Activated CD4-positive, alpha-beta memory T cell treated with anti-CD3 and anti-CD28 coated beads for 36 hours (primary cell): Measurements from ENCODE around the gene TMEM182. TPM values are rescaled to one million over a fixed set of nuclear protein-coding genes. Genes with fewer than 3 reads are reported as not detected.

ENCODE experiments used
- CTCF ChIA-PET: fragments of 350-600 bp; sonication (Branson Sonifier 250); formaldehyde crosslinking; loops from one replicate; lab custom pipeline; 2021; ENCODE audit warnings: antibody characterized with exemption, inconsistent platforms; lab: Charles Lee
- POLR2A ChIA-PET: fragments of 350-600 bp; sonication (Branson Sonifier 250); formaldehyde crosslinking; loops from one replicate; lab custom pipeline; 2021; ENCODE audit warnings: antibody characterized with exemption; lab: Charles Lee
- DNase-seq: peaks from one replicate; pipeline ENCODE4 v3.0.0-alpha.2; 2020
- H3K27ac Mint-ChIP-seq: one replicate; pipeline ENCODE4 v1.8.0; 2021; ENCODE audit warnings: mixed read lengths
- H3K27me3 Mint-ChIP-seq: one replicate; pipeline ENCODE4 v1.8.0; 2021; ENCODE audit warnings: mixed read lengths
- H3K36me3 Mint-ChIP-seq: one replicate; pipeline ENCODE4 v1.8.0; 2021; ENCODE audit warnings: mixed read lengths
- H3K4me1 Mint-ChIP-seq: one replicate; pipeline ENCODE4 v1.8.0; 2021; ENCODE audit warnings: low read depth, mixed read lengths
- H3K4me3 Mint-ChIP-seq: one replicate; pipeline ENCODE4 v1.8.0; 2021; ENCODE audit warnings: mild to moderate bottlenecking, mixed read lengths
- H3K9me3 Mint-ChIP-seq: one replicate; pipeline ENCODE4 v1.8.0; 2021; ENCODE audit warnings: mixed read lengths
- intact Hi-C: fragments of 100-400 bp; cut with micrococcal nuclease; formaldehyde crosslinking; loops from one replicate; pipeline ENCODE4 v1.15.1; 2023
- total RNA-seq, 2 experiments: library from RNA; stranded (reverse); gene quantifications; one replicate each; pipeline ENCODE4 v1.2.3, GENCODE V29; 2021

Gene TMEM182
- total RNA-seq, 2 experiments from 2014 or later, result 3.8 to 5.8 TPM

GRCh38 chr2:102771114-102771513 is 9.3 kb downstream of the TMEM182 start:
- intact Hi-C loops, result no loop called here
- CTCF ChIA-PET, result no interaction called here
- POLR2A ChIA-PET, result no interaction called here
- Mint-ChIP-seq H3K4me1 (no peaks in the 10 kb centered on the region), H3K9me3 (no peaks in the 10 kb centered on the region), H3K36me3 (peaks cover 13% of the 10 kb centered on the region), H3K27ac (no peak overlapping the region), H3K4me3 (no peak overlapping the region), H3K27me3 (no peaks in the 10 kb centered on the region)
- DNase-seq, result no peak

DNA sequence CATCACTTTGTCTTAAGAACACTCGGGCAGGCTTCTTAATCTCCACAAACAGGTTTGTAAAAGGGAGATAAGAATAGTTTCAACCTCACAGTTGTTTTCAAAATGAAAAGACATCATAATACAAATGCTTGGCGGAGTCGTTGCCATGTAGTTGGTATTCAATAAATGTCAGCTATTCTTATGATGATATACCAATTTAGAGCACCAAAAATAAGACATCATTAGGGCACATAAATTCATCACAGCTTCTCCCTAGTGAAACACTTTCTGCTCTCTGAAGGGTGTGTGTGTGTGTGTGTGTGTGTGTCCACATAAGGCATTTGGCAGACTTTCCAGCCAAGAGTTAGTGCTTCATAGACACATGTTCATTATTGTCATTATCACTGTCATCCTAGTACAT is 10.8 kb downstream of the TMEM182 start:
- no peaks in the 10 kb centered on the region for H3K27me3 Mint-ChIP-seq
- H3K9me3 Mint-ChIP-seq, result no peaks in the 10 kb centered on the region
- no peak overlapping the region for H3K27ac Mint-ChIP-seq
- H3K4me1 Mint-ChIP-seq, result no peaks in the 10 kb centered on the region
- POLR2A ChIA-PET, result no interaction called here
- peaks cover 15% of the 10 kb centered on the region for H3K36me3 Mint-ChIP-seq
- no peak overlapping the region for H3K4me3 Mint-ChIP-seq
- CTCF ChIA-PET, result interaction anchor here (2.1 kb wide), 1 partner anchor 20 kb away, joined by 12 read pairs; no protein-coding TSS in a partner anchor
- no peak for DNase-seq
- intact Hi-C loops, result no loop called here

DNA sequence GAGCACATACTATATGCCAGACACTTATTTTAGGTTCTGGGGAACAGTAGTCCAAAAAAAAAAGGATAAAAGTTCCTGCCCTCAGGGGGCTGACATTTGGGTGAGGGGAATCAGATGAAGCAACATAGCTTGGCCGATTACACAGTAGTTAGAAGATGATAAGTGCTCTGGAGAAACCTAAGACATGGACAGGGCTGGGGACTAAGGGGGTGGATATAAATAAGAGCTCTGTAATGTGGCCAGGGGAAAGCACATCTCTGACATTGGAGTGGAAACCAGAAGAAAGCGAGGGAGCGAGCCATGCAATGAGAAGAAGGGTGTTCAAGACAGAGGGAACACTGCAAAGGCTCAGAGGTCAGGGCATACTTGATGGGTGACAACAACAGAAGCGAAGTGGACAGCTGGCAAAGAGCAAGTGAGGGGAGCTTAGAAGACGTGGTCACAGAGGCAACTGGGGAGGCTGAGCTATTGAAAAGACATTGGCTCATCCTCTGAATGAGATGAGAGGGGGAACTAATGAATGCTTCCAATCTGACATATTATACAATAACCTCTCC is 11.4 kb downstream of the TMEM182 start:
- Mint-ChIP-seq H3K9me3 (no peaks in the 10 kb centered on the region), H3K27ac (no peak overlapping the region), H3K27me3 (no peaks in the 10 kb centered on the region), H3K4me3 (no peak overlapping the region), H3K4me1 (no peaks in the 10 kb centered on the region), H3K36me3 (peaks cover 13% of the 10 kb centered on the region)
- POLR2A ChIA-PET, result no interaction called here
- DNase-seq, result no peak
- intact Hi-C loops, result no loop called here
- CTCF ChIA-PET, result interaction anchor here (0.7 to 2.1 kb wide), 2 partner anchors 8 to 20 kb away, joined by 5 to 12 read pairs; no protein-coding TSS in a partner anchor

- CTCF ChIA-PET, result interaction anchor here (0.9 to 1.0 kb wide), 2 partner anchors 28 to 61 kb away, joined by 3 to 4 read pairs; no protein-coding TSS in a partner anchor
- no peak overlapping the region for H3K27ac Mint-ChIP-seq
Measured at GRCh38 chr2:102778260-102778659, 16.4 kb downstream of the TMEM182 start.

GRCh38 chr2:102780467-102780866 is 18.6 kb downstream of the TMEM182 start:
- Mint-ChIP-seq H3K27ac (no peak overlapping the region), H3K4me3 (no peak overlapping the region), H3K27me3 (no peaks in the 10 kb centered on the region), H3K36me3 (peaks cover 8% of the 10 kb centered on the region), H3K4me1 (no peaks in the 10 kb centered on the region), H3K9me3 (no peaks in the 10 kb centered on the region)
- CTCF ChIA-PET, result interaction anchor here (0.6 to 1.9 kb wide), 3 partner anchors 7 to 27 kb away, joined by 5 to 6 read pairs (median 5); no protein-coding TSS in a partner anchor
- POLR2A ChIA-PET, result no interaction called here
- intact Hi-C loops, result no loop called here
- DNase-seq, result no peak

More at GRCh38 chr2:102778260-102778659, 16.4 kb downstream of the TMEM182 start:
- intact Hi-C loops, result no loop called here
- no peak for DNase-seq
- Mint-ChIP-seq H3K36me3 (peaks cover 8% of the 10 kb centered on the region), H3K4me3 (no peak overlapping the region), H3K4me1 (no peaks in the 10 kb centered on the region), H3K27me3 (no peaks in the 10 kb centered on the region), H3K9me3 (no peaks in the 10 kb centered on the region)
- POLR2A ChIA-PET, result no interaction called here

DNA sequence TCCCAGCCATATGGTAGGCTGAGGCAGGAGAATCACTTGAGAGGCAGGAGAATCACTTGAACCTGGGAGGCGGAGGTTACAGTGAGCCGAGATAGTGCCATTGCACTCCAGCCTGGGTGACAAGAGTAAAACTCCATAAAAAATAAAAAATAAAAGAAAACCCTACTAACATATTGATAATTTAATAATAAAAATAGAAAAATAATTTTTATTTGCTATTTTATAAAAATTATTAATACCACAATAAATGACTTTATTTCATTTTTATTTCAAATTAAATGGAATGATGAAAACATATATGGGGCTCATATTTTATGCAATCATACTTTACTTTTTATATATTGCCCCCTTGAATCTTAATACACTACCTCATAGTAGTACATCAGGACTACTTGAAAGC is 20.4 kb downstream of the TMEM182 start:
- DNase-seq, result no peak
- Mint-ChIP-seq H3K27ac (no peak overlapping the region), H3K4me3 (no peak overlapping the region), H3K27me3 (no peaks in the 10 kb centered on the region), H3K36me3 (peaks cover 4% of the 10 kb centered on the region), H3K9me3 (no peaks in the 10 kb centered on the region), H3K4me1 (no peaks in the 10 kb centered on the region)
- POLR2A ChIA-PET, result no interaction called here
- intact Hi-C loops, result no loop called here
- CTCF ChIA-PET, result interaction anchor here (3.0 kb wide), 1 partner anchor 28 kb away, joined by 16 read pairs; no protein-coding TSS in a partner anchor

DNA sequence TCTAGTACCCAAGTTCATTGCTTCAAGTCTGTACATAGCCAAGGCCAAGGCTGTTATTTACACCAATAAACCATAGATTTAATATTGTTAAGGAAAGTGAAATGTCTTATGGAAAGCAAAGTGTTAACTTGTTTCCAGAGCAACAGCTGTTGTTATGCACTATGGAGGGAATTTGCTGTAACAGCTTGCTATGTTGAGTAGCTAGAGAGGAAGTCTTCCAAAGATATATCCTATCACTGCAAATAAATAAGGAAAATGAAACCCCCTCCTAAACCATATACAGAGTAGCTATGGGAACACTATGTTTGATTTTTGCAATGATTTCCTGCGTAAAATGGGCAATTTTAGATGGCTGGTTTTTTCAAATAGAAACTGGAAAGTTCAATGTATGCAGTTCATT is 21.1 kb downstream of the TMEM182 start:
- ChIA-PET POLR2A (no interaction called here), CTCF (interaction anchor here (3.0 kb wide), 1 partner anchor 29 kb away, joined by 16 read pairs; no protein-coding TSS in a partner anchor)
- no peak overlapping the region for H3K4me3 Mint-ChIP-seq
- H3K4me1 Mint-ChIP-seq, result no peaks in the 10 kb centered on the region
- no peaks in the 10 kb centered on the region for H3K27me3 Mint-ChIP-seq
- no peaks in the 10 kb centered on the region for H3K9me3 Mint-ChIP-seq
- intact Hi-C loops, result no loop called here
- no peak for DNase-seq
- H3K27ac Mint-ChIP-seq, result no peak overlapping the region
- peaks cover 4% of the 10 kb centered on the region for H3K36me3 Mint-ChIP-seq

- H3K4me3 Mint-ChIP-seq, result no peak overlapping the region
- DNase-seq, result no peak
- POLR2A ChIA-PET, result no interaction called here
- no peaks in the 10 kb centered on the region for H3K27me3 Mint-ChIP-seq
- H3K4me1 Mint-ChIP-seq, result no peaks in the 10 kb centered on the region
- H3K36me3 Mint-ChIP-seq, result peaks cover 4% of the 10 kb centered on the region
- CTCF ChIA-PET, result interaction anchor here (3.0 kb wide), 1 partner anchor 30 kb away, joined by 16 read pairs; no protein-coding TSS in a partner anchor
- H3K27ac Mint-ChIP-seq, result no peak overlapping the region
- intact Hi-C loops, result no loop called here
- no peaks in the 10 kb centered on the region for H3K9me3 Mint-ChIP-seq
Measured at GRCh38 chr2:102783506-102784183, 21.8 kb downstream of the TMEM182 start.

GRCh38 chr2:102784940-102785339 is 23.1 kb downstream of the TMEM182 start:
- Mint-ChIP-seq H3K4me3 (no peak overlapping the region), H3K9me3 (no peaks in the 10 kb centered on the region), H3K27ac (no peak overlapping the region), H3K27me3 (no peaks in the 10 kb centered on the region), H3K36me3 (peaks cover 2% of the 10 kb centered on the region), H3K4me1 (no peaks in the 10 kb centered on the region)
- ChIA-PET POLR2A (no interaction called here), CTCF (interaction anchor here (3.0 kb wide), 1 partner anchor 31 kb away, joined by 16 read pairs; no protein-coding TSS in a partner anchor)
- intact Hi-C loops, result no loop called here
- DNase-seq, result no peak

GRCh38 chr2:102788216-102788884 is 26.5 kb downstream of the TMEM182 start:
- H3K27me3 Mint-ChIP-seq, result no peaks in the 10 kb centered on the region
- intact Hi-C loops, result no loop called here
- no peak overlapping the region for H3K4me3 Mint-ChIP-seq
- no peak for DNase-seq
- H3K9me3 Mint-ChIP-seq, result no peaks in the 10 kb centered on the region
- POLR2A ChIA-PET, result no interaction called here
- no peak overlapping the region for H3K27ac Mint-ChIP-seq
- H3K36me3 Mint-ChIP-seq, result no peaks in the 10 kb centered on the region
- H3K4me1 Mint-ChIP-seq, result no peaks in the 10 kb centered on the region
- CTCF ChIA-PET, result interaction anchor here (1.4 kb wide), 1 partner anchor 18 kb away, joined by 4 read pairs; no protein-coding TSS in a partner anchor

DNA sequence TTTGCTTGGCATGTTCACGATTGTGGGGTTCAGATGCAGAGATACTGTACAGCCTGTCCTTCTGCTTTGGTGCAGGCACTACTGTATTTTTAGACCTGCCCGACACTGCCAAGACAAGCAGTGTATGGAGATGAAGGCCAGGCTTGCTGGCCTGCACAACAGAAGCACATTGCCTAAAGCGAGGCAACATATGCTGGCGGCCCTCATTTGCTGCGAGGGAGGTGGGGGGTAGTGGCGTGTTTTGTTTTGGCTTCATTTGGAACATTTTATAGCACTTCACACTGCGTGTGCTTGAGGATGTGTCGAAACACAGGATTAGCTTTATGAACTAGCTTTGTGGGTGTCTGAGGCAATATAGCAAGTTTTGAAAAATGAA is 27.0 kb downstream of the TMEM182 start:
- intact Hi-C loops, result no loop called here
- Mint-ChIP-seq H3K9me3 (no peaks in the 10 kb centered on the region), H3K4me3 (no peak overlapping the region), H3K27ac (no peak overlapping the region), H3K27me3 (no peaks in the 10 kb centered on the region), H3K36me3 (no peaks in the 10 kb centered on the region), H3K4me1 (no peaks in the 10 kb centered on the region)
- CTCF ChIA-PET, result interaction anchor here (1.4 kb wide), 1 partner anchor 17 kb away, joined by 4 read pairs; no protein-coding TSS in a partner anchor
- POLR2A ChIA-PET, result no interaction called here
- no peak for DNase-seq
